ENCODE measurements around the gene CD2AP.

DNA sequence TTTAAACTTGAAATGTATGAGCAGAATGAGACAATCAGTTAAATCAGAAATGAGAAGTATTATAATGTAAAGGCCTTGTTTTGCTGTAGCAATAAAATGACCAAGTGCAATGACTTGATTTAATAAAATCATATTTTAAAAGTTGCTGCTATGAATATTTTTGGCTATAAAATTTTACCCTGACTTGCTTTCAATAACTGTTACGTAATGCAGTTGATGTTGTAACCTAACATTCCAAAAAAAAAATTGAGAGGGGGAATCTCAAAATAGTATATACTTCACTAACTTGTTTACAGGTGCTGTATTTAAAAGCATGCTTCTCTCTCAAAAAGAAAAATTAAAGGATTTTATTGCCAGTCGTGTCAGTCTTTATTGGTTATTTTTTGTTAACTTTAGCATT, 149.2 kb downstream of the CD2AP start:
- TF ChIP-seq, protein P1, sequence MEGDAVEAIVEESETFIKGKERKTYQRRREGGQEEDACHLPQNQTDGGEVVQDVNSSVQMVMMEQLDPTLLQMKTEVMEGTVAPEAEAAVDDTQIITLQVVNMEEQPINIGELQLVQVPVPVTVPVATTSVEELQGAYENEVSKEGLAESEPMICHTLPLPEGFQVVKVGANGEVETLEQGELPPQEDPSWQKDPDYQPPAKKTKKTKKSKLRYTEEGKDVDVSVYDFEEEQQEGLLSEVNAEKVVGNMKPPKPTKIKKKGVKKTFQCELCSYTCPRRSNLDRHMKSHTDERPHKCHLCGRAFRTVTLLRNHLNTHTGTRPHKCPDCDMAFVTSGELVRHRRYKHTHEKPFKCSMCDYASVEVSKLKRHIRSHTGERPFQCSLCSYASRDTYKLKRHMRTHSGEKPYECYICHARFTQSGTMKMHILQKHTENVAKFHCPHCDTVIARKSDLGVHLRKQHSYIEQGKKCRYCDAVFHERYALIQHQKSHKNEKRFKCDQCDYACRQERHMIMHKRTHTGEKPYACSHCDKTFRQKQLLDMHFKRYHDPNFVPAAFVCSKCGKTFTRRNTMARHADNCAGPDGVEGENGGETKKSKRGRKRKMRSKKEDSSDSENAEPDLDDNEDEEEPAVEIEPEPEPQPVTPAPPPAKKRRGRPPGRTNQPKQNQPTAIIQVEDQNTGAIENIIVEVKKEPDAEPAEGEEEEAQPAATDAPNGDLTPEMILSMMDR (IDR thresholded peaks at IDR 0.05; ENCODE audit: low read length) = no peak
- TF ChIP-seq EZH2 (optimal IDR thresholded peaks at IDR 0.05; ENCODE audit: low read depth, low read length) = no peak
